ENCODE data around the gene SCUBE1.

DNA sequence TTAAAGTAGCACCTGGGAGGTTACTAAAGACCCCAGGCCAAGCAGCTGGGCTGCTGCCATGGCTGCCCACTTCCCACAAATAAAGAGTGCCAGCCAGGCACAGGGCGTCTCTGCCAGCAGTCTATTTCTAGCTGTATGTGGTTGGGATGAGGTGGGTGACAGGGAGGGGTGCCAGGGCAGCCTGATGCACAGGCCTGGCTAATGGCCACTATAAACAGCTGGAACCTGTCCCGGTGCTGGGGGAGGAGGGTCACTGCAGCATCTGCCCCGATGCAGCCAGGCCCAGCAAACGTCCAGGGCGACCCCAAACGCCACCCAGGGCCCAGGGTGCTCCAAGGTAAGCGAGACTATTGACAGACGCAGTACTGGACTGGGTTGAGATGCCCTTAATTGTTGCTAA, 37.4 kb downstream of the SCUBE1 start:
- TF ChIP-seq, protein P1, sequence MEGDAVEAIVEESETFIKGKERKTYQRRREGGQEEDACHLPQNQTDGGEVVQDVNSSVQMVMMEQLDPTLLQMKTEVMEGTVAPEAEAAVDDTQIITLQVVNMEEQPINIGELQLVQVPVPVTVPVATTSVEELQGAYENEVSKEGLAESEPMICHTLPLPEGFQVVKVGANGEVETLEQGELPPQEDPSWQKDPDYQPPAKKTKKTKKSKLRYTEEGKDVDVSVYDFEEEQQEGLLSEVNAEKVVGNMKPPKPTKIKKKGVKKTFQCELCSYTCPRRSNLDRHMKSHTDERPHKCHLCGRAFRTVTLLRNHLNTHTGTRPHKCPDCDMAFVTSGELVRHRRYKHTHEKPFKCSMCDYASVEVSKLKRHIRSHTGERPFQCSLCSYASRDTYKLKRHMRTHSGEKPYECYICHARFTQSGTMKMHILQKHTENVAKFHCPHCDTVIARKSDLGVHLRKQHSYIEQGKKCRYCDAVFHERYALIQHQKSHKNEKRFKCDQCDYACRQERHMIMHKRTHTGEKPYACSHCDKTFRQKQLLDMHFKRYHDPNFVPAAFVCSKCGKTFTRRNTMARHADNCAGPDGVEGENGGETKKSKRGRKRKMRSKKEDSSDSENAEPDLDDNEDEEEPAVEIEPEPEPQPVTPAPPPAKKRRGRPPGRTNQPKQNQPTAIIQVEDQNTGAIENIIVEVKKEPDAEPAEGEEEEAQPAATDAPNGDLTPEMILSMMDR (IDR thresholded peaks at IDR 0.05): no peak
- TF ChIP-seq POLR2A (IDR thresholded peaks at IDR 0.05): no peak
